NOMO-1 treated with DMSO at 0.1 percent for 48 hours (cell line): ENCODE results near the gene EEFSEC.

ENCODE experiments used
- DNase-seq: peaks from one replicate; lab custom pipeline; 2025; ENCODE audit not compliant: unreplicated experiment; lab: John Stamatoyannopoulos, UW

EEFSEC gene

DNA sequence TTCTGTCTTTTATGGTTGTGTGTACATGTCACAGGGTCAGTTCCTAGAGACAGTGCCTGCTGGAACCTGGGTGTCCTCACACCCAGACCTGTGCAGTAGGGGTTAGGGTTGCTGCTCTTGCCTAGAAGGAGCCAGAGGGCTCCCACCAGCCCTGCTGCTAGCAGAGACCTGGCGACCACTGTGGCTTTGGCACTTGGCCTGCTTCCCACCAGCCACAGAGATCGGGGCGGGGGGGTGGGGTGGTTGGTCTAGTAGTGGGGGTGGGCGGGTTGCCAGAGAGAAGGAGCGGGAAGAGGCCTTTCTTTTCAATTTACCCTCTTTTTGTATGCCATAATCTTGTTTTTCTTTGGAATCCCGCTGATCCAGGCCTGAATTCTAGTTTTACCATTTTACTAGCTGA is 29.4 kb downstream of the EEFSEC start:
- no peak for DNase-seq

DNA sequence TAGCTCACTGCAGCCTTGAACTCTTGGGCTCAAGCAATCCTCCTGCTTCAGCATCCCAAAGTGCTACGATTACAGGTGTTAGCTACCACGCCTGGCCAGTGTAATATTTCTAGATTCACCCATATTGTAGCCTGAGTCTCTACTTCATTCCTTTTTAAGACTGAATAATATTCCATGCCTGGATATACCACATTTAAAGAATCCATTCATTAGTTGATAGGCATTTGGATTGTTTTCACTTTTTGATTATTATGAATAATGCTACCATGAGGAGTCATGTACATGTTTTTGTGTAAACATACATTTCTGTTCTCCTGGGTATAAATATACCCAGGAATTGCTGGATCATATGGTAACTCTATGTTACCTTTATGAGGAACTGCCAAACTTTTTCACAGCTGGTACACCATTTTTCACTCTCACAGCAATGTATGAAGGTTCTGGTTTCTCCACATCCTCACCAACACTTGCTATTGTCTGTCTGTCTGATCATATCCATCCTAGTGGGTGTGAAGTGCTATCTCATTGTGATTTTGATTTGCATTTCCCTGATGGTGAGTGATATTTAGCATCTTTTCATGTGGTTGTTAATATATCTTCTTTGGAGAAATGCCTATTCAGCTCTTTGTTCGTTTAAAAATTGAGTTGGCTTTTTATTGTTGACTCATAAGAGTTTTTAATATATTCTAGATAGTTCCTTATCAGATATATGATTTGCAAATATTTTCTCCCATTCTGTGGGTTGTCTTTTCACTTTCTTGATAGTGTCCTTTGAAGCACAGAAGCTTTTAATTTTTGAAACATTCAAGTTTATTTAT is 32.6 kb downstream of the EEFSEC start:
- no peak for DNase-seq

DNA sequence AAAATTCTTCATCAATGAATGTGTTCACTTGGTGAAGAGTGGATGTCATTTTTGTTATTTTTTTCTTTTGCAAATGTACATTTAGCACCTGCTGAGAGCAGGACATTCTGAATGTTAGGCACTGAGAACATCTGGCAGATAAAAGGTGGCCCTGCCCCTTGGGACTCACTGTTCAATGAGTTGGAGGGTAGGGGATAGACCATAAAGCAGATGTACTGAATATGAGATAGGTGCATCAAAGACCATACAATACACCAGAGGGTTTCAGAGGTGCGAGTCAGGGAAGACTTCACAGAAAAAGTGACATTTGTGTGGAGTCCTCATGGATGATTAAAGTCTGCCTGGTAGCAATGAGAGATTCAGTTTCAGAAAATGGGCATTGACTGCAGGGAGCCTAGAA is 34.2 kb downstream of the EEFSEC start:
- no peak for DNase-seq

DNA sequence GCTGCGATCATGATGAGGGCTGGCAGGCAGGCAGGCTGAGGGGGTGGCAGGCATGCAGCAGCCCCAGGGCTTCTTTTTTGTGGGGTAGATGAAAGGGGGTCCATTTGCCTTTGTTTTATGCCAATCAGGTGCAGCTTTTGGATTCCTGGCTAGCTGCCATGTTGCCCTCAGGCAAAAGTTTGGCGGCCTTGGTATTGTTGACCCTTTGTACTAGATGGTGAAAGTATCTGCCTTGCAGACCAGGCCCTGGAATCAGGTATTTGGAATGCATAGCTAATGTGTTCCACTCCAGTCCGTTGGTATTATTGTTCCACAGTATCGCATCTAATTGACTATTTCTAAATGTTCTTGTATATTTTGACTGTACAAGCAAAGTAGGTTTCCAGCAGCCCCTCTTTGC is 35.0 kb downstream of the EEFSEC start:
- DNase-seq = no peak

DNA sequence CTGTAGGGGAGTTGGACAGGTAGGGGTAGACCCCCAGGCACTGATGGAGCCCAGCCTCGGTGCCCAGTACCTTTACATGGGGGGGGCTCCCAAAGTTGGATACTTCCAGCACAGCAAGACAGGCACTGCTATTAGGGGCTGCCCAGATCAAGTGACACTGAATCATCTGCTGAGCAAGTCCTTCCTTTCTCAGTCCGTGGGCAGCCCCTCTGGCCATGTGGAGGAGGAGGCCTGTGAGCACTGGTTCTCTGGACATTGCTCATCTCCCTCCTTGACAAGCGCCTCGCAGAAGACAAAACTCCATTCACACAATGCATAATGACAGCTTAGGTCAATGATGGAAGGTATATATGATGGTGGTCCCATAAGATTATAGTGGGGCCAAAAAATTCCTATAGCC is 35.7 kb downstream of the EEFSEC start:
- no peak for DNase-seq

GRCh38 chr3:128190501-128190900 is 37.2 kb downstream of the EEFSEC start:
- no peak for DNase-seq

DNA sequence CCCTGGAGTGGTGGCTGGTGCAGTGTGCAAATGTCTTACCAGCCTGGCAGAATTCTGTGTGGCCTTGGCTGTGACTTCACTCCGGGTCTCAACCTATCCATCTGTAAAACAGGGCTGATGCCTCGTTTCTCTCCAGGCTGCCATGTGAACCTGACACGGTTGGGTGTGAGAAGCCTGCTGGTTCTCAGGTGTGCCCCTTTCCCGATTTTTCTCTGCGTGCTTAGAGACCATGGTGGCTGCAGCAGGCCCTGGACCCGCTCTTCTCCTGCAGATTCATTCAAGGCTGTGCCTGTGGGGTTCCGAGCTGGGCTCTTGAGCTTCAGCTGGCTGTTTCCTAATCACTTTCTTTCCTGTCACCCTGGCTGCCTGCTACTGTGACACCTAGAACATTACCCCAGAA is 38.9 kb downstream of the EEFSEC start:
- DNase-seq = no peak

- no peak for DNase-seq
Measured at GRCh38 chr3:128193168-128193567, 39.9 kb downstream of the EEFSEC start.

- DNase-seq = no peak
Measured at GRCh38 chr3:128194843-128195242, 41.6 kb downstream of the EEFSEC start.

- DNase-seq = no peak
Measured at GRCh38 chr3:128195369-128195768, 42.1 kb downstream of the EEFSEC start.

DNA sequence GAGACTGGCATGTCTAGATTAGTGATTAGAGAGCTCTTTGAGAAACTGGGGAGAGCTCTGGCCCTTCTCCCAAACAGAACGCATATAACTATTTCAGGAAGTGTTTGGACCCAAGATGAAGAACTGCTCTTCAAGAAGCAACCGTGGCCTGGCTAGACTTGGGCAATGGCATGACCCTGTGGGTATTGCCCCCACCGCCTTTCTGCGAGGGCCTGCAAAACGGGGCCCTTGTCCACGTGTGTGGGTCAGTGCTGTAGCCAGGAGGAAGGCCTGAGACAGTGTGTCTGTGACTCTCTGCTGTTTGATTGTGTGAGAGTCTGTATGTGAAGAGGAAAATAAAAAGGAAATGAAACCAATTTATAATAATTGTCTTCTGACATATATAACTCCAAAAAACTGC is 42.5 kb downstream of the EEFSEC start:
- peak; percentile 79 for DNase-seq

- DNase-seq = no peak
Measured at GRCh38 chr3:128196647-128197046, 43.4 kb downstream of the EEFSEC start.

GRCh38 chr3:128197855-128198254 is 44.6 kb downstream of the EEFSEC start:
- no peak for DNase-seq

DNA sequence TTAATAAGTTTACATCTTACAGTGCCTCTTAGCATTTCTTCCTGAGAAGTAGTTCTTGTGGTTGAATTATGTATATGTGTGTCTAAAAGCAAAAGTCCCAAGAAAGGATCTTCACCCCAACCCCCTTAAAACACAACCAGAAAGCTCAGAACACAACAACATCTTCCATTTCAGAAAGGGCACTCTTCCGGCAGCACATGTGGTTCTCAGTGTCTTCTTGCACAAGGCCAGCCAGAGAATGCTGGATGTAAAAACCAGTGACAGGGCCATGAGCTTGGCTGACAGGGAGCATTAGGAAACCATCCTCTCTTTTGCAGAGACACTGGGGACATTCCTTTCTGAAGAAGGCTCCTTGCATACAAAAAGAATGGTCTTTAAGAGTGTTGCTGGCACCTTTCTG is 45.0 kb downstream of the EEFSEC start:
- no peak for DNase-seq

DNA sequence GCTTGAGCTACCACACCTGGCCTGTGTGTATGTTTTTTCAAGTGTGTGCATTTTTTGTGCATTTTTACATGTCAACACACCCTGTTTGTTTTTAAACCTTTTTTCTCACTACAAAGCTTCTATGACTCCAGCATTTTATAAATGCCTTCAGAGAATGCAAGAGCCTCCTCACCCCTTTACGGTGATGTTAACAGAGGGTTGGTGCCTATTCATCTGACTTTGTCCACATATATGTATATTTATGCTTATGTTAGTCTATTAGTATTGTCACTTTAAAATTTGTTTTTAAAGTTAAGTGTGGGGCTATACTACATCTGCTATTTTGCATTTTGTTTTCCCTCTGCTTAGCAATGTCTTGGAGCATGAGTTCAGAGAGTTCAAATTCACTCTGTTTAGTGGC is 45.8 kb downstream of the EEFSEC start:
- DNase-seq = no peak

DNA sequence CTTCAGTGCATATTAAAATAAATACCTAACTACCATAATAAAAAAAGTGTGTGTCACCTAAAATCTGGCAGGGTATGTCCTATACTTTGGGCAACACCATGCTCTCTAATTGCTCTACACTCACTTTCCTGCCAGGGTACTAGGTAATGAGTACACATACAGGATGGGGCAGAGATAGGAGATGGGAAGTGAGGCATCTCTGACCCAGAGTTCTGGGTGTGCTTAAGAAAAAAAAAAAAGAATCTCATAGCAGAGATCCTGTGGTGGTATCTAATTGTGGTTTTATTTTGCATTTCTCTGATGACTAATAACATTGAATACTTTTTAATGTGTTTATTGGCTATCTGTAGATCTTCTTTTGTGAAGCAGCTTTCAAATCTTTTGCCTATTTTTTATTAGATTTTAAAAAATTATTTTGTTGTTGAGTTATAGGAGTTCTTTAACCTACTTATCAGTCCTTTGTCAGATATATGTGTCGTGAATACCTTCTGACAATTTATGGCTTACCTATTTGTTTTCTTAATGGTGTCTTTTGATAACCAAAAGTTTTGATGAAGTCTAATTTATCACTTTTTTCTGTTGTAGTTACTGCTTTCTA is 48.0 kb downstream of the EEFSEC start:
- DNase-seq = no peak

DNA sequence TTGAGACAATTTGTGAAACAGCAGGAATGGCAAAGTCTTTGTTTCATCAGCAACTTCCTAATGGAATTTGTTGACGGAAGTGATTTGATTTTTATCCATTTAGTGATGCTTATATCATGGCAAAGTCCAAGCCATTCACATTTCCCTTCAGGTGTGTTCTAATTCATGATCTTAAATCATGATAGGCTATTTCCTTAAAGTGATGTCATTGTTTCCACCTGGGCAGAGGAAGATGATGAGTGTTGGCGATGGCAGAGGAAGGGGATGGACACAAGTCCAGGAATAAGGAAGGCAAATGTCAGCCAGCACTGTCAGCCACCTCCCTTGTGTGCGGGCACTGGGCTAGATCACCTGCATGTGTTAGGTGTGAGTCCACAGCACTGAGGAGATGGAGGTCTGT is 49.9 kb downstream of the EEFSEC start:
- DNase-seq = no peak

GRCh38 chr3:128205558-128206145 is 52.4 kb downstream of the EEFSEC start:
- no peak for DNase-seq

GRCh38 chr3:128207951-128208350 is 54.7 kb downstream of the EEFSEC start:
- no peak for DNase-seq

DNA sequence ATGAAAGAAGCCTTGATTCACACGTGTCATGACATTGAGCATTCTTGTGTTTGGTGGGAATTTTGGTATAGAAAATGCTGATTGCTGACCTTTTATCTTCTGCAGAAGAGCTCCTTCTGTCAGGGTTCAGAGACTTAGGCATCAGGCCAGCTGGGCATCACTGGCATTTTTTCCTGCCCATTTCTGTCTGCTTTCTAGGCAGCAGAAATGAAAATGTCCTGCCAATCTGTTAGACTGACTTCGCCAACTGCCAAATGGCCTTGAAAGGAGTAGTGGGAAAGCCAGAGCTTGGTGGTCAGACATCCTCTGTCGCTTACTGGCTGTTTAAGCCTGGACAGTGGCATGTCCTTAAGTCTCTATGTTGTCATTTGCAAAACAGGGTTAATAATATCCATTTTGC is 57.4 kb downstream of the EEFSEC start:
- no peak for DNase-seq

DNA sequence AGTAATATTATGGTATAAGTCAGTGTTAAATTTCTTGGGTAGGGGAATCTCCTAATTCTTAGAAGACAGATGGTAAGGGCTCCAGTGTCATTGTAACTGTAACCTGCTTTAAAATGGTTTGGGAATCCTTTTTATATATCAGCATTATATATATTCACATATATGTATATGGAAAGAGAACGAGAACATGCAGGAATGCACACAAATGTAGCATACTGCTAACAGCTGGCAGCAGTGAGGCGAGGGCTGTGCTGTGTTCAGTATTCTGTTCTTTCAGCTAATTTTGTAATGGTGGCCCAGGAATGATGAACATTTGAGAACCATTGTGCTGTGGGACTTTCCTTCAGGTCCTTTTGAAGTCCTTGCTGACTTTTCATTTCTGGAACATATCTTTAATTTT is 60.8 kb downstream of the EEFSEC start:
- no peak for DNase-seq

DNA sequence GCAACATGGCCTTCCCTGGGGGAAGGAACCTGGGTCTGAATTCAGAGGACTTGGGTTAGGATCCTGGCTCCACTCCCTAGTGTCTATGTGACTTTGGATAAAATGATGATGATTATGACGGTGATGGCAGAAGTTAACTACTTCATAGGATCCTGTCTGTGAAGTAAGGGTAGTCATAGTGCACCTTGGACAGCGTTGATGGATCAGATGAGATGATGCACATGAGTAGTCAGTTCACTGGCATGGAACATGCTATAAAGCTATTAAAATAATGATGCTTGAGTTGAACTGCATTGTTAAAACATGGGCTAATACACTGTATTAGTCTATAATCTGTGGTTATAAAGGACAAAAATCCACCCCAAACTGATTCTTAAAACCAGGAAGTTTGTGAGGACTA is 62.0 kb downstream of the EEFSEC start:
- DNase-seq = no peak
